HepG2 (cell line): ENCODE results near the gene ANKS4B. TPM values are rescaled to one million over a fixed set of nuclear protein-coding genes. Genes with fewer than 3 reads are reported as not detected.

Source experiments
- ATF1 ChIP-seq: IDR thresholded peaks from 2 replicates; pipeline ENCODE4 v1.6.1; 2016; ENCODE audit warnings: mild to moderate bottlenecking, control low read depth
- ATM ChIP-seq: fragments of 450-650 bp; IDR thresholded peaks from 2 replicates; pipeline ENCODE4 v1.7.1; 2017; ENCODE audit warnings: mild to moderate bottlenecking, borderline replicate concordance
- GFI1 ChIP-seq: sonication (generic); formaldehyde crosslinking; IDR thresholded peaks from 2 replicates; pipeline ENCODE4 v1.5.0; 2020; ENCODE audit warnings: missing genetic modification reagents, mild to moderate bottlenecking, borderline replicate concordance
- KMT2A ChIP-seq: sonication (generic); formaldehyde crosslinking; IDR thresholded peaks from 2 replicates; pipeline ENCODE4 v1.4.0; 2020; ENCODE audit warnings: missing genetic modification reagents
- NFE2L1 ChIP-seq: sonication (generic); formaldehyde crosslinking; IDR thresholded peaks from 2 replicates; pipeline ENCODE4 v1.4.0; 2020; ENCODE audit warnings: missing genetic modification reagents, mild to moderate bottlenecking, borderline replicate concordance
- NR1H2 ChIP-seq: sonication (generic); formaldehyde crosslinking; IDR thresholded peaks from 2 replicates; pipeline ENCODE4 v1.8.1; 2022; ENCODE audit warnings: low read depth, missing genetic modification reagents, borderline replicate concordance
- ZNF121 ChIP-seq: sonication (generic); formaldehyde crosslinking; IDR thresholded peaks from 2 replicates; pipeline ENCODE4 v1.5.0; 2020; ENCODE audit warnings: mild to moderate bottlenecking, missing genetic modification reagents
- ZNF160 ChIP-seq: sonication (generic); formaldehyde crosslinking; IDR thresholded peaks from 2 replicates; pipeline ENCODE4 v1.8.0; 2022; ENCODE audit warnings: mild to moderate bottlenecking, inconsistent platforms, missing genetic modification reagents
- ZNF614 ChIP-seq: IDR thresholded peaks from 2 replicates; pipeline ENCODE4 v1.6.1; 2018; ENCODE audit warnings: missing biosample characterization, missing genetic modification reagents, inconsistent platforms, borderline replicate concordance
- ZNF772 ChIP-seq: sonication (generic); formaldehyde crosslinking; IDR thresholded peaks from 2 replicates; pipeline ENCODE4 v1.5.0; 2020; ENCODE audit warnings: mild to moderate bottlenecking, missing genetic modification reagents
- ZZZ3 ChIP-seq: sonication (generic); formaldehyde crosslinking; IDR thresholded peaks from 2 replicates; pipeline ENCODE4 v1.4.0; 2020; ENCODE audit warnings: missing genetic modification reagents, mild to moderate bottlenecking, borderline replicate concordance
- polyA plus RNA-seq, 8 experiments: library from polyadenylated mRNA; depleted of rRNA in 3 of 8; stranded (reverse) in 7 of 8; unstranded in 1 of 8; fragments of >200 nt; fragmentation: Illumina TruSeq in 4 of 8; extraction: Trizol in 4 of 8; gene quantifications; 2 replicates each; pipeline versions ENCODE4 v1.2.1 to v1.2.3, GENCODE V29; 2011 to 2016; ENCODE audit warnings: low read depth in 4 of 8, missing spikeins in 1 of 8, mixed read lengths in 1 of 8; ENCODE audit not compliant: insufficient read depth in 1 of 8
- total RNA-seq, 5 experiments: library from RNA; depleted of rRNA; stranded (reverse); fragments of >200 nt; fragmentation: Illumina TruSeq; extraction: Trizol; gene quantifications; 2 replicates each; pipeline ENCODE4 v1.2.3, GENCODE V29; 2016; ENCODE audit warnings: low read depth in 1 of 5
- TF ChIP-seq, protein P1 (sequence below): sonication (generic); formaldehyde crosslinking; IDR thresholded peaks from 2 replicates; pipeline ENCODE4 v1.4.0; 2020; ENCODE audit warnings: mild to moderate bottlenecking, missing genetic modification reagents
- TF ChIP-seq, protein P2 (sequence below): sonication (generic); formaldehyde crosslinking; IDR thresholded peaks from 2 replicates; pipeline ENCODE4 v1.4.0; 2020; ENCODE audit warnings: missing genetic modification reagents, borderline replicate concordance

Gene ANKS4B
- total and polyA plus RNA-seq, 2 of the 13 experiments (the other 11 are each of a cell fraction or from before 2014, with no cell fraction given), result 6.5 to 30.0 TPM

DNA sequence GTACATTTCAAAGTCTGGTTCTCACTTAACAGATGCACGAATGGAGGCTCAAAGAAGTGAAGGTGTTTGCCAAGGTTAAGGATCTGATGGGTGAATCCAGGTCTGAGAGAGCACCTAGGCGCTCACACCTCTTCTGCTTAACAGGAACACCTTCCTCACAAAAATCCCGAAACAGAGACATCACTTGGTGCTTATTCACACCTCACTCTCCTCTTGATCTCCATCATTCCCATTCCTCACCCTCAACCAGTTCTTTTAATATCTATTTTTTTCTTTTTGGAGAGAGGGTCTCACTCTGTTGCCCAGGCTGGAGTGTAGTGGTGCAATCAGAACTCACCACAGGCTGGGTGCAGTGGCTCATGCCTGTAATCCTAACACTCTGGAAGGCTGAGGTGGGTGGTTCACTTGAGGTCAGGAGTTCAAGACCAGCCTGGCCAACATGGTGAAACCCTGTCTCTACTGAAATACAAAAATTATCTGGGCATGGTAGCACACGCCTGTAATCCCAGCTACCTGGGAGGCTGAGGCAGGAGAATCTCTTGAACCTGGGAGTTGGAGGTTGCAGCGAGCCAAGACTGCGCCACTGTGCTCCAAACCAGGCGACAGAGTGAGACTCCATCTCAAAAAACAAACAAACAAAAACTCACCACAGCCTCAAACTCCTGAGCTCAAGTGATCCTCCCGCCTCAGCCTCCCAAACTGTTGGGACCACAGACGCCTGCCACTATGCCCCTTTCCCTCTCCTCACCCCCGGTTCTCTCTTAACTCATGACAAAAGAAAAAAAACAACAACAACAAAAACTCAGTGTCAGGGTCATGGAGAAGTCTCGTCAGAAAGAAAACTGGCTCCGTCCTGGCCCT is 29.5 kb downstream of the ANKS4B start (continued):
- TF ChIP-seq, protein P1, sequence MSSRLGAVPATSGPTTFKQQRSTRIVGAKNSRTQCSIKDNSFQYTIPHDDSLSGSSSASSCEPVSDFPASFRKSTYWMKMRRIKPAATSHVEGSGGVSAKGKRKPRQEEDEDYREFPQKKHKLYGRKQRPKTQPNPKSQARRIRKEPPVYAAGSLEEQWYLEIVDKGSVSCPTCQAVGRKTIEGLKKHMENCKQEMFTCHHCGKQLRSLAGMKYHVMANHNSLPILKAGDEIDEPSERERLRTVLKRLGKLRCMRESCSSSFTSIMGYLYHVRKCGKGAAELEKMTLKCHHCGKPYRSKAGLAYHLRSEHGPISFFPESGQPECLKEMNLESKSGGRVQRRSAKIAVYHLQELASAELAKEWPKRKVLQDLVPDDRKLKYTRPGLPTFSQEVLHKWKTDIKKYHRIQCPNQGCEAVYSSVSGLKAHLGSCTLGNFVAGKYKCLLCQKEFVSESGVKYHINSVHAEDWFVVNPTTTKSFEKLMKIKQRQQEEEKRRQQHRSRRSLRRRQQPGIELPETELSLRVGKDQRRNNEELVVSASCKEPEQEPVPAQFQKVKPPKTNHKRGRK, result no peak
- TF ChIP-seq GFI1 (CRISPR knock-in tag), result 0 out of 2 replicates have a peak, but pooled peaks have one; percentile 16
- TF ChIP-seq ZNF160 (CRISPR knock-in tag), result no peak
- no peak for TF ChIP-seq KMT2A (CRISPR knock-in tag)
- TF ChIP-seq ZNF614 (CRISPR knock-in tag), result no peak
- no peak for TF ChIP-seq NR1H2 (CRISPR knock-in tag)
- no peak for TF ChIP-seq ZZZ3 (CRISPR knock-in tag)
- TF ChIP-seq ATM, result no peak
- no peak for TF ChIP-seq NFE2L1 (CRISPR knock-in tag)
- TF ChIP-seq ZNF772, result peak; percentile 35; the same call in 1 of the 2 replicates
- TF ChIP-seq ATF1 (CRISPR knock-in tag), result no peak
- peak; percentile 92 for TF ChIP-seq ZNF121
- TF ChIP-seq, protein P2, sequence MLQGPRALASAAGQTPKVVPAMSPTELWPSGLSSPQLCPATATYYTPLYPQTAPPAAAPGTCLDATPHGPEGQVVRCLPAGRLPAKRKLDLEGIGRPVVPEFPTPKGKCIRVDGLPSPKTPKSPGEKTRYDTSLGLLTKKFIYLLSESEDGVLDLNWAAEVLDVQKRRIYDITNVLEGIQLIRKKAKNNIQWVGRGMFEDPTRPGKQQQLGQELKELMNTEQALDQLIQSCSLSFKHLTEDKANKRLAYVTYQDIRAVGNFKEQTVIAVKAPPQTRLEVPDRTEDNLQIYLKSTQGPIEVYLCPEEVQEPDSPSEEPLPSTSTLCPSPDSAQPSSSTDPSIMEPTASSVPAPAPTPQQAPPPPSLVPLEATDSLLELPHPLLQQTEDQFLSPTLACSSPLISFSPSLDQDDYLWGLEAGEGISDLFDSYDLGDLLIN (CRISPR knock-in tag), result 0 out of 2 replicates have a peak, but pooled peaks have one; percentile 51
